Urinary bladder (tissue), 4 donors: ENCODE measurements around the gene OTX2. TPM values are rescaled to one million over a fixed set of nuclear protein-coding genes. Genes with fewer than 3 reads are reported as not detected.

Source experiments
- DNase-seq: peaks from one replicate; pipeline ENCODE4 v3.0.0-alpha.2; 2015; ENCODE audit errors: extremely low spot score
- H3K27ac ChIP-seq: one replicate; pipeline ENCODE4 v1.5.1; 2013; ENCODE audit warnings: low read depth, mild to moderate bottlenecking, moderate library complexity
- H3K36me3 ChIP-seq: one replicate; pipeline ENCODE4 v1.6.1; 2013; ENCODE audit warnings: mild to moderate bottlenecking, moderate library complexity; ENCODE audit not compliant: insufficient read depth
- H3K4me1 ChIP-seq: one replicate; pipeline ENCODE4 v1.6.1; 2013; ENCODE audit warnings: mild to moderate bottlenecking, moderate library complexity; ENCODE audit not compliant: insufficient read depth
- H3K4me3 ChIP-seq: one replicate; pipeline ENCODE4 v1.5.1; 2013; ENCODE audit warnings: low read depth, low read length
- WGBS: extraction: QIAGEN DNeasy Blood & Tissue Kit; methylation state at CpG from one replicate; pipeline ENCODE4 v1.1.7; 2013; 5-methylcytosine and 5-hydroxymethylcytosine counted together
- polyA plus RNA-seq: library from polyadenylated mRNA; stranded (reverse); fragments of 200-250 nt; gene quantifications from one replicate; pipeline ENCODE4 v1.2.3, GENCODE V29; 2013
- total RNA-seq: library from RNA; depleted of rRNA; stranded (reverse); fragments of >200 nt; gene quantifications from one replicate; pipeline ENCODE4 v1.2.3, GENCODE V29; 2014
- donor health status: healthy with polysubstance abuse.
- donor health status: healthy.

The OTX2 gene
- not detected for total RNA-seq
- not detected for polyA plus RNA-seq

- Histone ChIP-seq H3K4me3 (no peak within 1 kb of the TSS), H3K27ac (no peak within 1 kb of the TSS), H3K4me1 (no peaks in the 10 kb centered on the region), H3K36me3 (no peaks in the 10 kb centered on the region)
- DNase-seq = no peak
- 14% methylated on average over 15 of the region's 15 CpGs for WGBS
Observed at GRCh38 chr14:56810147-56810719, at the start of gene OTX2. Gene OTX2 (minus strand): TSS chr14:56810479. CDS start chr14:56805456, 5,023 bp downstream.

DNA sequence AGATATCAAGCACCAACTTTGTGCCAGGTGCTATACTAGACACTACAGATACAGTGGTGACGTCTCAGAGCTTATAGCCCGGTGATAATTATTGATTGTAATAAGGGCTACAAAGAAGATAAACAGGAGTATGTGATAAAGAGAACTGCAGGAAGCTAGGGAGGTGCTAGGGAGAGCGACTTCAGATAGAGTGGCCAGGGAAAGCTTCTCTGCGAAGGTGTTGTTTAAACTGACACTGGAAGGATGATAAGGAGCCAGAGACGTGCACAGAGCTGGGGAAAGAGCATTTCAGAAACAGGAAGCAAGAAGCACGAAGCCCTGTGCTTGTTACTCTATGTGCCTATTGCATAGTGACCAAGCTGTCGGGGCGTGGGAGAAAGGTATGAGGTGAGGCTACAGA, 48.1 kb upstream of the OTX2 start:
- H3K27ac ChIP-seq = no peak overlapping the region
- no peak overlapping the region for H3K4me3 ChIP-seq
- H3K36me3 ChIP-seq = no peaks in the 10 kb centered on the region
- WGBS = 17% methylated on average over 8 of the region's 8 CpGs
- DNase-seq = no peak
- H3K4me1 ChIP-seq = no peaks in the 10 kb centered on the region

- Histone ChIP-seq H3K4me1 (no peaks in the 10 kb centered on the region), H3K27ac (no peak overlapping the region), H3K36me3 (no peaks in the 10 kb centered on the region), H3K4me3 (no peak overlapping the region)
- WGBS = 73% methylated on average over 6 of the region's 6 CpGs
- DNase-seq = no peak
Observed at GRCh38 chr14:56857216-56857615, 46.9 kb upstream of the OTX2 start.

GRCh38 chr14:56855891-56856461, 45.7 kb upstream of the OTX2 start:
- H3K36me3 ChIP-seq = no peaks in the 10 kb centered on the region
- no peak for DNase-seq
- H3K27ac ChIP-seq = no peak overlapping the region
- H3K4me1 ChIP-seq = no peaks in the 10 kb centered on the region
- H3K4me3 ChIP-seq = no peak overlapping the region
- 2% methylated on average over 9 of the region's 9 CpGs for whole genome bisulfite sequencing

DNA sequence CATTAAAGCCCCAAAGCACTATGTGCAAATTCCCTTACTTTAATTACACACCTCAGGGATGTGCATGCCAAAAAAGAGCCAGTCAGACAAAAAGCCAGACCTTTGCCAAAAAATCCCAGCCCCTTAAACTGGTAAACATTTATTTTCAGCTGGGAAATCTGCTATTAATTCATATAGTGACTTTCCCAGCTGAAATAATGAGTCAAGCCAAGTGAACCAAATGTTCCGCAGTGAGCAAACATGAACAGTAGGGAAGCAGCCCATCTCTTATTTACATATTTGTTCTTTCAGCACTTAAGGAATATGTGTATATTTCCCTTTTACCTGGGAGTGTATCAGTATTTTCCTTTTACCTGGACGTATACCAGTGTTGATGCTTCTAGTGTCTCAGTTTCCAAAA, 44.0 kb upstream of the OTX2 start:
- no peak for DNase-seq
- H3K4me1 ChIP-seq = no peaks in the 10 kb centered on the region
- WGBS = 44% methylated on average over 2 of the region's 2 CpGs

GRCh38 chr14:56846970-56847930, 37.0 kb upstream of the OTX2 start:
- Histone ChIP-seq H3K27ac (no peak overlapping the region), H3K4me1 (no peaks in the 10 kb centered on the region), H3K36me3 (no peaks in the 10 kb centered on the region), H3K4me3 (no peak overlapping the region)
- no peak for DNase-seq
- WGBS = 33% methylated on average over 11 of the region's 11 CpGs

More for the DNA sequence above, 44.0 kb upstream of the OTX2 start:
- Histone ChIP-seq H3K36me3 (no peaks in the 10 kb centered on the region), H3K4me3 (no peak overlapping the region), H3K27ac (no peak overlapping the region)

DNA sequence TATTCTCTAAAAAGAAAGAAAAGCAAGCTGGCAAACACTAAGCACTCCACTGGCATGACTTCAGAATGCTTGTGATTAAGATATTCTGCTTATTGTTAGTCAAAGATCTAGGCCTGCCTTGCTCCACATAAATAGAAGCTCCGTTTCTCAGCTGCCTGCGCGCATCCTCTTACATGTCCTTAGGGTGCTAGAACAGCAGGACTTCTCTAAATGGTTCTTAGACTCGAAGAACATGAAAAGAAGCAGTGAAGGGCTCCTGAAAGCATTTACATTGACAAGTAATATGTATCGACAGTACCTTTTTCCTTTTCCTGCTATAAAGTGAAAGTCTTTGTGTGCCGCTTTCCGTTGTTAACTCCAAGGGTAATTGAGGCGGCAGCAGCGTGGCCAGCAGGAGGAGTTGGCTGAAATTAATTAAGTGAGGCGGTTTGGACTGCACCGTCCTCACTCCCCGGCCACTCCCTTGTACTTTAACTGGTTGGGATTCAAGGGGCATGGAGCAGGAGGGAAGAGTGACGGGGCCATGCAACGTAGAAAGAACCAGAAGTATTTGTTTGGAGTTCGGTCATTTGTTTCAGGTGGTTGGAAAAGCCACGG, 34.2 kb upstream of the OTX2 start:
- Histone ChIP-seq H3K4me3 (no peak overlapping the region), H3K4me1 (no peaks in the 10 kb centered on the region), H3K27ac (no peak overlapping the region), H3K36me3 (no peaks in the 10 kb centered on the region)
- WGBS = 17% methylated on average over 16 of the region's 16 CpGs
- DNase-seq = no peak

- no peak for DNase-seq
- H3K36me3 ChIP-seq = no peaks in the 10 kb centered on the region
- no peak overlapping the region for H3K4me3 ChIP-seq
- WGBS = 85% methylated on average over 3 of the region's 3 CpGs
- H3K4me1 ChIP-seq = no peaks in the 10 kb centered on the region
- H3K27ac ChIP-seq = no peak overlapping the region
Observed at GRCh38 chr14:56841611-56842010, 31.3 kb upstream of the OTX2 start.

GRCh38 chr14:56840221-56840620, 29.9 kb upstream of the OTX2 start:
- Histone ChIP-seq H3K4me3 (no peak overlapping the region), H3K36me3 (no peaks in the 10 kb centered on the region), H3K27ac (no peak overlapping the region), H3K4me1 (no peaks in the 10 kb centered on the region)
- 62% methylated on average over 6 of the region's 6 CpGs for WGBS
- no peak for DNase-seq

DNA sequence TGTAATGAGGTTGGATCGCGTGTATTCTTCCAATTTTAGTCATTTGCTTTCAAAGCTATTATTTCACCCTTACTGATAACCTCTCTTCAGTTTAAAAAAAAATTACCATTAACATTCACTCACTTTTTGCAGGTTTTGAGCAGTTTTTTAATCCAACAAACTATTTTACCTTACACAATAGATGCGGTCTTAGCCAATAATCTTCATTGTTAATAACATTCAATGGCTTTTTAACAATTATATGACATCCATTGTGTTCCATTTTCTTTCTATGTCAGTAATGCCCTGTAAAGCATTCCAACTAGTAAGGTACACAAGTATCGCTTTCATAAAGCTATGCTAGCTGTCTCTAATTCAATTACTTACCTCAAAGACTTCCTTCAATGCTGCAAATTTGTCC, 18.9 kb upstream of the OTX2 start:
- H3K4me3 ChIP-seq = no peak overlapping the region
- WGBS = 93% methylated on average over 4 of the region's 4 CpGs
- H3K27ac ChIP-seq = no peak overlapping the region
- H3K36me3 ChIP-seq = no peaks in the 10 kb centered on the region
- DNase-seq = no peak
- no peaks in the 10 kb centered on the region for H3K4me1 ChIP-seq

GRCh38 chr14:56826214-56826613, 15.9 kb upstream of the OTX2 start:
- no peak overlapping the region for H3K27ac ChIP-seq
- no peak for DNase-seq
- H3K4me3 ChIP-seq = no peak overlapping the region
- no peaks in the 10 kb centered on the region for H3K36me3 ChIP-seq
- H3K4me1 ChIP-seq = no peaks in the 10 kb centered on the region
- 83% methylated on average over 4 of the region's 4 CpGs for WGBS

GRCh38 chr14:56821805-56822610, 11.7 kb upstream of the OTX2 start:
- Histone ChIP-seq H3K4me3 (no peak overlapping the region), H3K27ac (no peak overlapping the region), H3K4me1 (no peaks in the 10 kb centered on the region), H3K36me3 (no peaks in the 10 kb centered on the region)
- 57% methylated on average over 6 of the region's 6 CpGs for WGBS
- no peak for DNase-seq

DNA sequence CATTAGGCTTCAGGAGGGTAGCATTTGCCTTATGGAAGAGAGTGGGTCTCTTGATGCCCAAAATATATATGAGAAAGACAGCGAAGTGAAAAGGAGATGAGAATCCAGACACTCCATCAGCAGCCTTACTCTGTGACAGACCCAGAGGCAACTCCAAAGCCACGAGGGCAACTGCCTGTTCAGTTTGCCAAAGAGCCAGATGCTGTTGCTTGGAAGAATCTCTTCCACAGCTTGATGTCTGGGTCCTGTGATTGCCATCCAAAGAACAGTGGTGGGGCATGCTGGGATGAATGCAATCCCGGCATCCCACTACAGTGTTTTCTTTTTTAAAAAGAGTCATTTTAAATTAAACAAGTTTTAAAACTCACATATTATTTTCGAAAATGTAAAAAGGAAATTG, 10.9 kb upstream of the OTX2 start:
- H3K27ac ChIP-seq = no peak overlapping the region
- no peaks in the 10 kb centered on the region for H3K4me1 ChIP-seq
- H3K36me3 ChIP-seq = no peaks in the 10 kb centered on the region
- no peak overlapping the region for H3K4me3 ChIP-seq
- WGBS = 62% methylated on average over 4 of the region's 4 CpGs
- no peak for DNase-seq
